Measurements from ENCODE around the gene DNMT3L.
"Not testable (repeated sequence)": the region's sequence is repeated elsewhere in the genome, so short reads cannot be mapped to it uniquely, and the experiment has no call there.

DNMT3L gene

DNA sequence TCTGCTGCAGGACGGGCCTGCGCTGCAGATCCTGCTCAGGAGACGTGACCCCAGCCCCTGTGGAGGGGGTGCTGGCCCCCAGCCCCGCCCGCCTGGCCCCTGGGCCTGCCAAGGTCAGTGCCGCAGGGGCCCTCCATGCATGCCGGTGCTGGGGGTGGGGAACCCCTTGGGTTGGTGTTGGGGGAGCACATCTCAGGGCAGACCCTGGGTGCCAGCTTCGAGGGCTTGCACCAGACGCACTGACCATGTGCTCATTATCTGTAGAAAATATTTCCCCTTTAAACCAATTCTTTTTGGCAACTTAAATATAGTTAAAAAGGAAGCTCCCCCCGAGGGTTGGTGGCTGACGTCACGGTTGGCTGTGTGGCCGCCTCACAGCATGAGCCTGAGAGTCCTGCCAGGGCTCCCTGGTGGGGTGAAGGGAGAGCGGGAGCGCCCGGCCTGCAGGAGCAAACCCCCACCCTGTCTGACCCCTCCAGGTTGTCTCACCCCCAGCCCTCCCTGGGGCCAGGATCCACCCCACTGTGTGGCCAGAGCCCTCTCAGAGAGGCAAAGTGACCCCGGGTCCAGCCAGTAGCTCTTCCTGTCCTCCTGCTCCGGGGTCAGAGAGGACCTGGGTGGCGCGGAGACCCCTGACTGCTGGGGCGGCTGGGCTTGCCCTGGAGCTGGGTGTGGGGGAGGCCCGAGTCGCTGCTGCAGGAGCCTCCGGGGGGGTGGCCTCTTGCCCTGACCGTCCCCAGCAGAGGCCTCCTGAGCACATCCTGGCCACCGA lies 32.9 kb upstream of the DNMT3L start:
- no peak for DNase-seq

DNA sequence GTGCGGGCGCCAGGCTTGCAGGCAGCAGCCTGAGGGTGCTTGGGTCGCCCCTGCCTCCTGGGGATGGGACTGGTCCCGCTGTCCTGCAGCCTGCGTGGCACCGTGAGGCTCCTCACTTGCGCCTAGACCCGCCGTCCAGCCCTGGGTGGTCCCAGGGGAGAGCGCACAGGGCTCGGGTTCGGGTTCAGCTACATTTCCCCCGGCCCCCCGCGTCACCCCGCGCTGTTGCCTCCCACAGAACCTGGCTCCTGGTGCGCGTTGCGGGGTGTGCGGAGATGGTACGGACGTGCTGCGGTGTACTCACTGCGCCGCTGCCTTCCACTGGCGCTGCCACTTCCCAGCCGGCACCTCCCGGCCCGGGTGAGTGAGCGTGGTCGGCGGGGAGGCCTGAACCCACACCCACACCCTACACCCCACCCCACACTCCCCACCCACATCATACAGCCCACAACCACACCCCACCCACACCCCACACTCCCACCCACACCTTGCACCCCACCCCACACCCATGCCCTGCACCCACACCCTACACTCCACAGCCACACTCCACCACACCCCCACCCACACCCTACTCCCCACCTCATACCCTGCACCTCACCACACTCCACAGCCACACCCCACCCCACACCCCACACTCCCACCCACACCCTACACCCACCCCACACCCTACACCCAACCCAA lies 32.0 kb upstream of the DNMT3L start:
- no peak for DNase-seq

DNA sequence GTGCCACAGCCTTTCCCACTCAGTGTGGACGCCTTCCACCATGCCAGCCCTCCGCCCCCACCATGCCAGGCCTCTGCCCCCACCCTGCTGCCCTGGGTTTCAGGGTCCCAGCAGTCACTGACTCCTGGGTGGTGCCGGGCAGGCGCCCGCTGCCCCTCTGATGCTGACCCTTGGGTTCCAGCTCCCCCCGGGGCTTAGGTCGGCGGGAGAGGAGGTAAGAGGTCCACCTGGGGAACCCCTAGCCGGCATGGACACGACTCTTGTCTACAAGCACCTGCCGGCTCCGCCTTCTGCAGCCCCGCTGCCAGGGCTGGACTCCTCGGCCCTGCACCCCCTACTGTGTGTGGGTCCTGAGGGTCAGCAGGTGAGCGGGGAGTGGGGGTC lies 31.1 kb upstream of the DNMT3L start:
- no peak for DNase-seq

DNA sequence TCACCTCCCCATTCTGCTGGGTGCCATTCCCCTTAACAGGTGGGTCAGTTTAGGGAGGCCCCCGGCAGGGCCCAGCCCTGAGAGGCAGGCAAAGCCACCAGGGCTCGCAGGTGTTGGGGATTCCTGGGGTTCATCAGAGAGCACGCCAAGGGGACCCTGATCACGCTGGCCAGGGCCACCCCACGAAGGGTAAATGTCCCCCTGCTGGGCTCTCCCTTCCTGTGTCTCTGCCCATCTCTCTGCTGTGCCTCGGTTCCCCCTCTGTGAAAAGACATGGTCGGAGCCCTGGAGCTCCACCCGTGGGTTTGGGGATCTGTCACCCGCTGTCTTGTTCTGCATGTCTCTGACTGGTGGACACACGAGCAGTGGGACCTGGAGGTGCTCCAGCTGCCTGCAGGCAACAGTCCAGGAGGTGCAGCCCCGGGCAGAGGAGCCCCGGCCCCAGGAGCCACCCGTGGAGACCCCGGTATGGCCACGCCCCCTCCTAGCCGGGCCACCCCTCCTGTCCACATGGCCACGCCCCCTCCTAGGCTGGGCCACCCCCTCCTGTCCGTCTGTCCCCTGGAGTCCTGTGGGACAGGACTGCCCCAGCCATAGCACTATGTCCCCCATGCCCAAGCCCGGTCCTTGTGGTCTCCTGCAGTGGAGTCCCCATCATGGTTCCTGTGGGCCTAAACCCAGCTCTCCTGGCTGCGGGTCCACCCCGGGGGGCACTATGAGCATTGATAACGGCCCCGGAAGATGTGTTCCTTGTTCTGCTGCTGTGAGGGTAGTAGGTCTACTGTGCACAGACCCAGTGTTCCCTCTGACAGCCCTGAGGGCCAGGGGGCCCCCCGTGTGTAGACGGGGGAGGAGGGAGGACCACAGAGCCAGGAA lies 30.5 kb upstream of the DNMT3L start:
- DNase-seq, result no peak

DNA sequence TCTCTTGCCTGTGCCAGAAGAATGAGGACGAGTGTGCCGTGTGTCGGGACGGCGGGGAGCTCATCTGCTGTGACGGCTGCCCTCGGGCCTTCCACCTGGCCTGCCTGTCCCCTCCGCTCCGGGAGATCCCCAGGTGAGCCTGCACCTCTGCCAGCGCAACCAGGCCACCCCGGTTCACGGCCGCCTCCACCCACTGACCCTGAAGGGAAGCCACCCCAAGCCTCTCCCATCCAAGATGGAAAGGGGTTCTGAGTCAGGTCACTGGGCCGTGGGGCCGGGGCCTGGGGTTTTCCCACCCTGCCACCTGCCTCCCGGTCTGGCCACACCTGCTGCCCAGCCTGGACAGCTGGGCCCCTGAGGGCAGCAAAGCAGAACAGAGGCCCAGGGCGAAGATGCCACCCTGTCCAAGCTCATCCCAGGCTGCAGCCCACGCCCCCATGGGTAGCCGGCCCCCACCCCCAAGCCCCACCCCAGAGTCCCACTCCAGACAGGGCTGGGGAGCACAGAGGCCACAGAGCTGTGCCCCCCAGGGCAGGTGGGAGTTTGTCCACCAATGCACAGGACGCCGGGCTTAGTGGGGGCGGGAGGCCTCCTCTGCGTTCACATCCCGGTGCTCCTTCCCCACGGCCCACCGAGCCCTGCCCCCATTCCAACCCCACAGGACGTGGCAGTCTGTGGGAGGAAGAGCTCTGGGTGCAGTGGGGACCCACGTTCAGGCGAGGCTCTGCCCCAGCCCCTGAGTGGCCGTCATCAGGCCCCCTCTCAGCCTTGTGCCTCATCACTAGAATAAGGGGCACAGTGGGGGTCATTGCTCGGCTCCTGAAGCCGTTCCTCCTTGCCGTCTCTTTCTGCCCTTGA lies 29.6 kb upstream of the DNMT3L start:
- no peak for DNase-seq

DNA sequence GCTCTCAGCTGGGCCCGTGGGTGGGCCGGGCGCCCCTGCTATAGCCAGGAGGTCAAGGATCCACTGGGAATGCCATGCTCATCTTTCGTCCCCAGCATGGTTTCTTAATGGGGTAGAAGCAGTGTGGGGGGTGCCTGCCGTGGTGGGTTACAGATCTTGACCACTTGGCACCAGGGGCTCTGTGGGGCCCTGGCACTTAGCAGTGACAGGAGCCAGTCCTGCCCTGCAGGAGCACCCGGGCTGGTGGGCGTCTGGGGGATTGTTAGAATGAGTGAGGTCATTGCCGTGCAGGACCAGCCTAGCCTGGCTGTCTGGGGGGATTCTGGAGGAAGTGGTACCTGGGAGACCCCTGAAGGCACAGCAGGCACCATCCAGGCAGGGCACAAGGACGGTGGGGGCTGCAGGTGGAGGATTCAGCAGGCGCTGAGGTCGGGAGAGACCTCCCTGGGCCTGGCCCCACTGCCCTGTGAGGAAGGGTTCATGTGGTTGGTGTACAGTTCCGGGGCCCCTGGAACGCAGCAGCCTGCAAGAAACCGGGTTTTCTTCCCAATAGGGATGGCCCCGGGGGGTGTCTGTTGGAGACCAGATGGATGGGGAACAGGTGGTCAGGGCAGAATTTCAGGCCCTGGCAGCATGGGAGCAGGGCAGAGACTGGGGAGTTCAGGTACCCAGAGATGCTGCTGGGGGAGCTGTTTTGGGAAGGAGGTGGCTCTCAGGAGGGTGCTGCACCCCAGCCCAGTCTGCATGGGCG lies 28.8 kb upstream of the DNMT3L start:
- DNase-seq, result no peak

DNA sequence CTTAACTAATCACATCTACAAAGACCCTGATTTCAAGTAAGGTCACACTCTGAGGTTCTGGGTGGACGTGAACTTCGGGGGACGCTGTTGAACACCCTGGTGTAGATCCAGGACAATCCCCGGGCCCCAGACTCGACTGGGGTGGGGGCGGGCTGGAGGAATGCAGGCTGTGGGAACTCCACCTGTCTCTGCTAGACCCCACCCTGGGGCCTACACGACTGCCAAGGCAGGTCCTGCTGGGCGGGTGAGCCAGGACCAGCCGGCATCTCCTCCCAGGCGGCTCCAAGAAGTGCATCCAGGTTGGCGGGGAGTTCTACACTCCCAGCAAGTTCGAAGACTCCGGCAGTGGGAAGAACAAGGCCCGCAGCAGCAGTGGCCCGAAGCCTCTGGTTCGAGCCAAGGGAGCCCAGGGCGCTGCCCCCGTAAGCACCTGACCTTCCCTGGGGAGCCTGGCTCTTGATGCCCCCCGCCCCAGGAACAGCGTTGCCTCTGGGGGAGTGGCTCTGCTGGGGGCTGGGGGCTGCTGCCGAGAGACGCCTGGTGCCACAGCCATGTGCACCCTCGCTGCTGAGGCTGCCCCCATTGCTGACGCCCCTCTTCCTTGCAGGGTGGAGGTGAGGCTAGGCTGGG lies 27.8 kb upstream of the DNMT3L start:
- no peak for DNase-seq

DNA sequence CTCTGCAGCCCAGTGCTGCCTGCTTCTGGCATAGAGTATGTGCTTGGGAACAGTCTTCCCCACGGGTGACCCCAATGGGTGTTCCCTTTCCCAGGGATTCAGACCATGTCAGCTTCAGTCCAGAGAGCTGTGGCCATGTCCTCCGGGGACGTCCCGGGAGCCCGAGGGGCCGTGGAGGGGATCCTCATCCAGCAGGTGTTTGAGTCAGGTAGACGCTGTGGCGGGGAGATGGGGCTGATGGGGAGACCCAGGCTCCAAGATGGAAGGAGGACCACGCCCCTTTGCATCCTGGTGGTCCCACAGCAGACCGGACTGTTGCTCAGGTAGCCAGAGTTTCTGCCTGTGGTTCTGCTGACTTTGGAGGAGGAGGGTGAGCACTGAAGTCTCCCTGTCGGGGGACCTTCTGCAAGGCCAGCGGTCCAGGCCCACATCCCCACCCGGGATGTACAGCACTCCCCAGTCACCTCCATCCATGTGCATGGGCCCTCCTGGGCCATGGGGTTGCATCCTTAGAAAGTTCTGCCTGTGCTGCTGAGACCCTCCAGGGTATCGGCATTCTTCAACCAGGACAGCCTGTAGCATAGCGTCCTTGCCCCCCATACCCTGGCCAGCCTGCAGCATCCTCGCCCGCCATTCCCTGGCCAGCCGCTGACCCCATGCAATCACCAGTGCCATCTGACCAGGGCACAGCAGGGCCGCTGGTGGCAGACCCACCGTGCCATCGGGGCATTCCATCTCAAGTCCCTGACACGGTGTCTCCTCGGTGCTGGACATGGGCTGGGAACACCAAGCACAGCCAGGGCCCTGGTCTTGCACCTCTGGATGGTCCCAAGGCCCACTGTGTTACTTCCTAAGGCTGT lies 26.8 kb upstream of the DNMT3L start:
- DNase-seq, result no peak

DNA sequence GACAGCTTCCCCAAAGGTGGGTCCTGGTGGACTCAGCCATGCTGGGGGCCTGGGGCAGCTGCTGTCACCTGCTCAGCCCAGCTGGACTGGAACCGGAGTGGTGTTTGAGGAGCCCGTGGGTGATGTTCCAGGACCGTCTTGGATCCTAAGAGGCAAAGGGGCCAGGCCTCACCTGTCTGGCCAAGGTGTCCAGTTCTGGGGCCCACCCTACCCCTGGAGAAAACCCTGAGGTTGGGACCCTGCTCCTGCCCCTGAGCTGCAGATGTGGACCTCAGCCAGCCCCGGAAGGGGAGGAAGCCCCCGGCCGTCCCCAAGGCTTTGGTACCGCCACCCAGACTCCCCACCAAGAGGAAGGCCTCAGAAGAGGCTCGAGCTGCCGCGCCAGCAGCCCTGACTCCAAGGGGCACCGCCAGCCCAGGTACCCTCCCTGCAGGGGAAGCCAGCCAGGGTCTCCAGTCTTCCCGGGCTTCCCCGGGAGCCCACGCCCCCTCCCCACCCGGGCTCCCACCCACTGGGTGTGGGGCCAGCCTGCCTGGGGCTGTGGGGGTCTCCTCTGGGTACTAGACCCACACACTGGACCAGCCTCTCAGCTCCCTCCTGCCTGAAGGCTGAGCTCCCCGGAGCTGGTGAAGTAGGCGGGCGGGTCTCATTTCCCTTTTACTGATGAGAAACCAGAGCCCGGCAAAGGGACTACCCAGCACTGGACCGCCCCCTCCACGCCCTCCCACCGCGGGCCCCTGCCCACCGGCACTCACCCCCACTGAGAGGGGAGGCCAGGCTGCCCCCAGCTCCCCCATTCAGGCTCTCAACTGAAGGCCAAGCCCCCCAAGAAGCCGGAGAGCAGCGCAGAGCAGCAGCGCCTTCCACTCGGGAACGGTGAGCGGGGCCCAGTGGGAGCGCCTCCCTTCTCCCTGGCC lies 25.3 kb upstream of the DNMT3L start:
- no peak for DNase-seq

DNA sequence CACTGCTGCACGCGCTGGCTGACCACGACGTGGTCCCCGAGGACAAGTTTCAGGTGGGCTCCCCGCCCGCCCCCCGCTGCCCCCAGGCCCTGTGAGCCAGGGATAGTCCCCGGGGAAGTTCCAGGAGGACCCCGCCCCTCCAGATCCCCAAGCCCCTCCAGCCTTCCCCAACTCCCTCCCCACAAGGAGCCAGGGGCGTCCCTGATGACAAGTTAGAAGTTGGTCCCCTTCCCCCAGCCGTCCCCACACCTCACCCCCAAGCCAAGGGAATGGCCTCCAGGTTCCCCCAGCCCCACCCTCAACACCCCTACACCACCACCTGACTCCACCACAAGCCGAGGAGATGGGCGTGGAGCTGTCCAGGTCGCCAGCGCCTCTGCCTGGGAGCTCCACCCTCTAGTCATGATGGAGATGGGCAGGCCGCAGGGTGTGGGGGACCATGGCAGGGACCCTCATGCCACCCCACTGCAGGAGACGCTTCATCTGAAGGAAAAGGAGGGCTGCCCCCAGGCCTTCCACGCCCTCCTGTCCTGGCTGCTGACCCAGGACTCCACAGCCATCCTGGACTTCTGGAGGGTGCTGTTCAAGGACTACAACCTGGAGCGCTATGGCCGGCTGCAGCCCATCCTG lies 24.5 kb upstream of the DNMT3L start:
- DNase-seq, result no peak

DNA sequence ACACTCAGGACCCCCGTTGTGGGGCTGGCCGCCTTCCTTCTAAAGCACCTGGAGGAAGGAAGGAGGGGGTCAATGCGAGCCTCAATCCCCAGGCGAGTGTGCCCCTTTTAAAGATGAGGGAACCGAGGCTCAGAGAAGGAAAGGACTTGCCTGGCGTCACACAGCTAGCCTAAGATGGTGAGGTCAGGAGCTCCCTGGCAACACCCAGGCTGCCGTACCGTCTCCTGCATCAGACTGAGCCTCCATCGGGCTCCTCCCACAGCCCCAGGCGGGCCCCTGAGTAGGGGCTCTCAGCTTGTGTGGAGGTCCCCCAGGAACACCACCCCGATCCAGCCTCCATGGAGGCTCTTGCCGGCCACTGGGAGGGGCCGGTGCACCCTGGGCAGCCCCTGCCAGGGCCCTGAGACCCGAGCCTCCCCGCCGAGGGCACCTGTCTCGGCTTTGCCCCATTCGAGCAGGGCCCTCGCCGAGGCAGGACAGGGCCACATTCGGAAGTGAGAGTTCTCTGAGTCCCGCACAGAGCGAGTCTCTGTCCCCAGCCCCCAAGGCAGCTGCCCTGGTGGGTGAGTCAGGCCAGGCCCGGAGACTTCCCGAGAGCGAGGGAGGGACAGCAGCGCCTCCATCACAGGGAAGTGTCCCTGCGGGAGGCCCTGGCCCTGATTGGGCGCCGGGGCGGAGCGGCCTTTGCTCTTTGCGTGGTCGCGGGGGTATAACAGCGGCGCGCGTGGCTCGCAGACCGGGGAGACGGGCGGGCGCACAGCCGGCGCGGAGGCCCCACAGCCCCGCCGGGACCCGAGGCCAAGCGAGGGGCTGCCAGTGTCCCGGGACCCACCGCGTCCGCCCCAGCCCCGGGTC lies 23.7 kb upstream of the DNMT3L start, which contains the start of gene AIRE:
Gene AIRE, plus strand, starts transcription at position 739 of the 855 bp plus-strand sequence. CDS start 131 bp downstream, outside the sequence.
- DNase-seq, result no peak

DNA sequence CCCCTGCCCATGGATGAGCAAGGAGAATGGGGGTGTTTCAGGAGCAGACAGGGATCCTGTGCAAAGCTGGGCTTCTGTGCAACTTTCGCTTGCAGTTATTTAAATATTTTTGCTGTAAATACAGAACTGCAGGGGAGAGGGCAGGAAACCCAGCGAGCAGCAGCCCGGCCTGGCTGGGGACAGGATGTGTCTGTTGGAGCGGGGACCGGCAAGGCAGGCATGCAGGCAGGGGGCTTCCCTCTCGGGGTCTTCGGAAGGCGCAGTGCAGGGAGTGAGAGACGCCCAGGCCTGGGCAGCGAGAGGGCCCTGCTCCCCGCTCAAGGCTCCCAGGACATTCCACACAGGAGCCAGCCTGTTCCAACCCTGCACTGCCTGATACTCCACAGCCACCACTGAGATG lies 22.3 kb upstream of the DNMT3L start:
- DNase-seq, result no peak

DNA sequence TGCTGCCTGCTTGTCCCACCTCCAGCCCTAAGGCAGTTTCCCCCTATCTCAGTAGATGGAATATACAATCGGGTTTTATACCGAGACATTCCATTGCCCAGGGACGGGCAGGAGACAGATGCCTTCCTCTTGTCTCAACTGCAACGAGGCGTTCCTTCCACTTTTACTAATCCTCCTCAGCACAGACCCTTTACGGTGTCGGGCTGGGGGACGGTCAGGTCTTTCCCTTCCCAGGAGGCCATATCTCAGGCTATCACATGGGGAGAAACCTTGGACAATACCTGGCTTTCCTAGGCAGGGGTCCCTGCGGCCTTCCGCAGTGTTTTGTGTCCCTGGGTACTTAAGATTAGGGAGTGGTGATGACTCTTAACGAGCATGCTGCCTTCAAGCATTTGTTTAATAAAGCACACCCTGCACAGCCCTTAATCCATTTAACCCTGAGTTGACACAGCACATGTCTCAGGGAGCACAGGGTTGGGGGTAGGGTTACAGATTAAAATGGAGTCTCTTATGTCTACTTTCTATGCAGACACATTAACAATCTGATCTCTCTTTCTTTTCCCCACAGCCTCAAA lies 21.6 kb upstream of the DNMT3L start:
- not testable (repeated sequence) for DNase-seq

DNA sequence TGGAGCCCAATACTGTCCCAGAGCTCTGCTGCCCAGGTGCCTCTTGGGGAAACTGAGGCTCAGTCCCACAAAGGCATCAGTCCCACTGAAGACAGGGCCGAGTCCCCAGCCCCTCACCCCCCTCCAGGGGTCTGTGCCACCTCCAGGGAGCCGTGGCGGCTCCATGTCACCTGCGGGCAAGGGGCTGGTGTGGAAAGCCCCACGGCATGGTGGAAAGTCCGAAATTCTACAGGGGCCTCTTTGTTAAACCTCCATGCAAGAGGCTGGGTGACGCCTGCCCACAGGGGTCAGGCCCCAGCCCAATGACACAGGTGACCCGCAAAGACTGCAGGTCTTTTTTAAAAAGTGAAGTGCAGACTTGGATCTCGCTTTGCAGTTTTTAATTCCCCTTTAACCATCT lies 20.7 kb upstream of the DNMT3L start:
- DNase-seq, result no peak

DNA sequence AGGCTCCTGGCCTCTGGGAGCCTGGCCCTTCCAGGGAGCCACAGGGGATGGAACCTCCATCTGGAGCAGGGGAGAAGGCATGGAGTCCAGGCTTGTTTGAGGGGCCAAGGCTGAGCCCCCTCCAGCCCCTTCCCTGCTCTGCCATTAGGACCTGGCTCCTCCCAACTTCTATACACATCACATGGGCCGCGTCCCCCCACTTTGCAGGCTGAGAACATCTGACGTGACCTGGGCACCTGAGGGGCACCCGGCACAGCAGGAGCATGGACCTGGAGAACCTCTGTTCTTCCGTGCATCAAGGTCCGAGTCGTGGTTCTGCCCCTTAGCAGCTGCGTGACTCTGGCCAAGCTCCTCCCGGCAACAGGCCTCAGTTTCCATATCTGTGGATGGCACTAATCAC lies 20.1 kb upstream of the DNMT3L start:
- no peak for DNase-seq

DNA sequence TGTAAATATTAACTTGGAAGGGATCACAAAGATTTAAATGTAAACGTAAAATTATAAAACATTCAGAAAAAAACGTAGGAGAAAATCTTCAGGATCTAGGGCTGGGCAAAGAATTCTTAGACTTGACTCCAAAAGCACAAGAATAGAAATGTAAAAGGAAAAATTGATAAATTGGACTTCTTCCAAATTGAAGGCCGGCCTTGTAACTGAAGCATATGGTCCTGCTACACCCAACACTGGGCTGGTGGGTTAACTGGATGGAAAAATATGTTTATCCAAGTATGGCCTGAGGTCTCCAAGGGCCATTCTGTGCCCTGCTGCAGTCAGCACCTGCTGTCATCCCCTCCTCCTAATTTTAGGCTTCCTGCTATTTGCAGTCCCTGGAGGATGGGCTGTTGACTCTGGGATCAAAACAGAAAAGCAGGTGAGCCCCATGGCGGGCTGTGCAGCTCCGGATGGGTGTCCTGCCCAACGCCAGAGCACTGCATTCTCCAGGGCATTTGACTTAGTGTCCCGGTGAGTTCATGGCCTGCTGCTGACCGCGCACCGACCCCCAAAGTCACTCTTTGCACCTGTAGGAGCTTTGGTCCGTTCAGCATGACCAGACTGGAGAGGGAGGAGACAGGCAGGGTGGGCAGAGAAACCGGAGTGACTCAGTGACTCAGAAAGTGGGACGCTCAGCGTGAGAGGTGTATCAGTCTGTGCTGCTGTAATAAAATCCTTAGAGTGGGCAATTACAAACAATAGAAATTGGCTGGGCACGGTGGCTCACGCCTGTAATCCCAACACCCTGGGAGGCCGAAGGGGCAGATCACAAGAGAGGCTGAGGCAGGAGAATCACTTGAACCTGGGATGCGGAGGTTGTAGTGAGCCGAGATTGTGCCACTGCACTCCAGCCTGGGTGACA lies 17.9 kb upstream of the DNMT3L start:
- no peak for DNase-seq

All from hippocampal formation (tissue), 2 donors.